Retina (tissue), 1 donor: ENCODE results near the gene ST7.
"Not testable (repeated sequence)": the region's sequence is repeated elsewhere in the genome, so short reads cannot be mapped to it uniquely, and the experiment has no call there.

Experiments
- DNase-seq: peaks from one replicate; pipeline ENCODE4 v3.0.0-alpha.2; 2016

Gene ST7

DNA sequence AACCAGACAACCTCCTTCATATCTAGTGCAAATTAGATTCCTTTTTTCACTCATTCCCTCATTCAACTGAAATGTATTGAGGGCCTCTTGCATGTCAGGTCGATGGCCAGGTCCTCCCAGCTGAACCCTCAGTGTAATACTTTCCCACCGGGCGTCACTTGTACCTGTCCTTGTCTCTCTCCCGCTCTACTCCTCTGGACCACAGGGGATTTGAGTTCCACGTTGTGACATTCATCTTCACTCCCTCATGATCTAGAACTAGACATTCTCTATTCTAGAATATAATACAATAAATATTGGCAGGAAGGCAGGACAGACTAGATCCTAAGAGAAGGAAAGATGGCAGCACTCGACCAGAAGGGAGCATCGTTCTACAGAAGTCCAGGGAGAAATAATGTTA is 285.6 kb downstream of the ST7 start:
- DNase-seq = no peak

DNA sequence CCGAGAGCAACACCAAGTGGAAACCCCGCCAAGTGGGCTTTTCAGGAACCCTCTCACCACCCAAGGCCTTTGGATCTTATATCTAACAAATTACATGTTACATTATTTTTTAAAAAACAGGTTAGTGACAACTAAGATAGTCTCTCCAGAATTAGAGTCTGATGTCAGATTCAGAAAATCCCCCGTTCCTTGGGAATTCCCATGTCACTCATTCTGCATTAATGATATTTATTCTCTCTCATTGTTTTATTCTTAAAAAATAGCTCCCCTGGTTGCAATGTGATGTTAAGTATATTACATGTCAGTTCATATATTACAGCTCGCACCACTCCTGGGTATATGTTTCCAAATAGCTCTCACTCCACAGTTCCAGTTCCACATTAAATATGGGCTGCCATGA is 287.8 kb downstream of the ST7 start:
- DNase-seq = no peak

- no peak for DNase-seq
These were observed 290.1 kb downstream of the ST7 start for GRCh38 chr7:117243390-117243789.

DNA sequence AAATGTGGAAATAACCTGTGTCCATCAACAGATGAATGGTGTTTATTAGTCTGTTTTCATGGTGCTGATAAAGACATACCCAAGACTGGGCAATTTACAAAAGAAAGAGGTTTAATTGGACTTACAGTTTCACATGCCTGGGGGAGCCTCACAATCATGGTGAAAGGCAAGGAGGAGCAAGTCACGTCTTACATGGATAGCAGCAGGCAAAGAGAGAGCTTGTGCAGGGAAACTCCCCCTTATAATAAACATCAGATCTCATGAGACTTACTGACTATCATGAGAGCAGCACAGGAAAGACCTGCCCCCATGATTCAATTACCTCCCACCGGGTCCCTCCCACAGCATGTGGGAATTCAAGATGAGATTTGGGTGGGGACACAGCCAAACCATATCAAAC is 292.4 kb downstream of the ST7 start:
- DNase-seq = not testable (repeated sequence)

GRCh38 chr7:117247809-117248208 is 294.5 kb downstream of the ST7 start:
- DNase-seq = no peak

DNA sequence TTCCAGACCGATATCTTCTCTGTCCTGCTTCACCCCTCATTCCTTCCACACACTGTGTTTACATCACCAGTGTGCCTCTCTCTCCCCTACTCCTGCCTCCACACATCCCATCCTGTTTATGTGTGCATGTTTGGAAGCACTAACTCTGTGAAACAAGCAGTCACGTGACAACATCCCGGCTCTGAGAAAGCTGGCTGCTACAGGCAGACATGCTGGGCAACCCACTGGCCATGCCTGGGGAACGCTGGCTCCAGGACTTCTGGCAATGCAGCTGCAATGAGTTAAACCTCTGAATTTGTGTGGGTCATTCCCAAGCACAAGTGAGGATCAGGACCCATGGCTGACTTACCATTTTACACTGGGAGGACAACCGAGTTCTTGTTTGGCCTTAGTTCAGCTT is 295.5 kb downstream of the ST7 start:
- DNase-seq = no peak

DNA sequence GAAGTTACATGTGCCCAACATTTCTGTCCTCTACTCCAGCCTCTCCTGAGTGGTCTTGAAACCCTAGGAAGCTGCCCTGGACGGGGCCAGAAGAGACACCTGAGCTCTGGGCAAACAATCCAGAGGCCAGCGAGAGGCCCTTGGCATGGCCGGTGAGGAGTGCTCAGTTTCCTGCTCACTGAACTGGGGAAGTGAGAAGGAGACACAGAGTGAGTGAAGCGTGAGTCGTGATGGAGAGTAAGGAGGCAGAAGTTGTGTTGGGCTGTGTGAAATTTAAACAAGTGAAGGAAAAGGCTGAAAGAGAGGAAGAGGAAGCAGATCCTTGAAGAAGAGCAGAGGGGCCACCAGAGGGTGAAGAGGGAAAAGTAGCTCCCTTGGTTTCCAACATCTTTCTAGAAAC is 296.4 kb downstream of the ST7 start:
- DNase-seq = no peak

GRCh38 chr7:117250245-117250644 is 296.9 kb downstream of the ST7 start:
- no peak for DNase-seq

DNA sequence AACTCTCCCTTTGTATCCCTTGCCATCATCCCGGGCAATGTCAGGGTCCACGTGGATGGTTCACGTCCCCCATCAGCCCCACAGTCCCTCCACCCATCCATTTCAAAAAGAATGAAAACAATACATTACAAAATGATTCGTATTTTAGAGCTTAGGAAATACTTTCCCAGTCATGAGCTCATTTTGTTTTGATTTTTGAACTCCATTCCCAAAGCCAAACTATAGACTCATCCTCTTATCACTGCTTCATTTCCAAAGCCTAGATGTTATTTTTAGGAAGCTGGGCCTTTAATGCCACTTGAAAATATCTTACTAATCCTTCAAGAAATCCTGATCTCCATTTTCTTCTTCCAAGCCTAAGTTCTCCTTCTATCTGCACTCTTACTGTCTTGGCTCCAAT is 297.5 kb downstream of the ST7 start:
- no peak for DNase-seq

DNA sequence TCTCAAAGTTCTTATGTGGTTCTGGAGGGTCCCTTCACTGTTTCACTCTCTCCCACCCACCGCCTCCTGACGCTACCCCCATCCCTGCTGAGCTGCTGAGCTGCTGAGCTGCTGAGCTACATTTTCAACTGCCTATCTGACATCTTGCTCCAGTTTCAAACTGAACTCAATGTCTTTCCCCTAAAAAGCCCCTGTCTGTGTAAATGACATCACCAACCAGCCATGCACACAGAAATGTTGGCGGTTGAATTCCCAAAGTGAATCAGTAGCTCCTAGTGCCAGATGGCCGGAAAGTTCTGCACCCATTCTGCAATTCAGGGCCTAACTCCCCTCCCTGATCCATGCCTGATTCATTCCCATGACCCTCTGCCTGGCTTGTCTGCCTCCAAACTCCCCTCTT is 298.4 kb downstream of the ST7 start:
- no peak for DNase-seq

GRCh38 chr7:117259615-117260014 is 306.3 kb downstream of the ST7 start:
- no peak for DNase-seq

GRCh38 chr7:117262546-117262945 is 309.2 kb downstream of the ST7 start:
- DNase-seq = no peak

- DNase-seq = no peak
These were observed 311.4 kb downstream of the ST7 start for GRCh38 chr7:117264716-117265115.

DNA sequence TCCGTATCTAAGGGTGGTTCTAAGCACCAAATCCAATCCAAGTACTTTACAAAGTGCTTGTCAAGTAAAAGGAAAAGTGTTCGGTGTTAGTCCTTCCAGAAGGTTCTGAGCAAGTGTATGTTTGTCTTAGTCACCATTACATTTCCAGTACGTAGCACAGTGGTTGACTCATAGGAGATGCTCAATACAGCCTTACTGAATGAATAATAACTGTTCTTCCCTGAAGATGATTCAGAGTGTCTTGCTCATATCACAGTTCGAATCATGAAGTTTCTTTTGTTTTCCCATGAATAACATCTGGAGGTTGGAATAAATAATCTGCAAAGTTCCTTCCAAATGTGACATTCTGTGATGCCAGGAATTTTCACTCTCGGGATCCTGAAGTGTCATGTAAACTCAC is 316.1 kb downstream of the ST7 start:
- no peak for DNase-seq

DNA sequence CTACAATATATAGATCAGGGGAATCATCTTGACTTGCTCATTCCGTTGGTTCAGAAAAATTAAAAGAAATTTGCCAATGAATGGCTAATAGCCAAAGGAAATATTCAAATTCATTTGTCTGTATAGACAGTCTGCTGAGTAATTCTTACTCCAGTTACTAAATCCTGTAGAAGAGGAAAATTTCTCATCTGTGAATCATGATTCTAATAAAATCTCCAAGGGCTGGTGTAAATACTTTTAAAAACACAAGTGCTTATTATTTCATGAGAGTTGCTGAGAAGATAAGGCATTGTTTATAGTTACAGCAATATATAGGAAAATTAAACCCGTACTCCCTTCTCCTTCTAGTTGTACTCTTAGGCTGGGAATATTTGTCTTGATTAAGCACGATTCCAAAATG is 316.6 kb downstream of the ST7 start:
- no peak for DNase-seq

DNA sequence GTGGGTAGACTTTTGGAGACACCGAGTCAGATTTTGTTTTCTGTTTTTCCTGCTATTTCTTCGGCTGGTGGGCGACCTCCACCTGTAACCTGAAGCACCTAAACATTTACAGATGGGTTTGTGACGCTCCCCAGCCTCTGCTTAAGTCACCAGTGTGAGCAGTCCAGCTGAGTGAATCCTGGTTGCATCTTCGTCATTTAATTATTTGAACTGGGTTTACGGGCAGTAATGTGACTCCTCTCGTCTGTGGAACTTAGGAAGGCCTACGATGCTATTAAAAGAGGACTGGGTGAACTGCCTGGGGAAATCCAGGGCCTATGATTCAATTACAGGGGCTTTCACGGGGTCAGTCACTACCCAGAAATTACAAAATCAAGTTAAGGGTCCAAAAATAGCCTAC is 317.1 kb downstream of the ST7 start:
- no peak for DNase-seq

DNA sequence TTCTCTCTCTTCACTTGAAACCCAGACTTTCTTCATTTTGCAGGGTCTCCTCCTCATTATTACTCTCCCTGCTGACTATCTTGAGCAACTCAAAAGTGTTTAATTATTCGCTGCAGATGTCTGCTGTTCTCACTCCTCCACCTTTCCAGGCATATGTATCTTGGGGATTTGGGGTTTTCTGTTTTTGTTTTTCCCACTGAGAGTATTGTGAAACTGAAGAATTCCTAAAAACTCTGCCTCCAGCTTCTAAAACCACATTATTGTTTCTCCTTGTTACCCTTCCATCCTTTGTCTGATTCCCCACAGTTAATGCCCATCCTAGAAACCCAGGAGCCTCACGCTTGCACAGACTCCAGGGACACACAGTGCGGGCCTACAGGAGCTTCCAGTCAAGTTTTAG is 318.3 kb downstream of the ST7 start:
- no peak for DNase-seq

DNA sequence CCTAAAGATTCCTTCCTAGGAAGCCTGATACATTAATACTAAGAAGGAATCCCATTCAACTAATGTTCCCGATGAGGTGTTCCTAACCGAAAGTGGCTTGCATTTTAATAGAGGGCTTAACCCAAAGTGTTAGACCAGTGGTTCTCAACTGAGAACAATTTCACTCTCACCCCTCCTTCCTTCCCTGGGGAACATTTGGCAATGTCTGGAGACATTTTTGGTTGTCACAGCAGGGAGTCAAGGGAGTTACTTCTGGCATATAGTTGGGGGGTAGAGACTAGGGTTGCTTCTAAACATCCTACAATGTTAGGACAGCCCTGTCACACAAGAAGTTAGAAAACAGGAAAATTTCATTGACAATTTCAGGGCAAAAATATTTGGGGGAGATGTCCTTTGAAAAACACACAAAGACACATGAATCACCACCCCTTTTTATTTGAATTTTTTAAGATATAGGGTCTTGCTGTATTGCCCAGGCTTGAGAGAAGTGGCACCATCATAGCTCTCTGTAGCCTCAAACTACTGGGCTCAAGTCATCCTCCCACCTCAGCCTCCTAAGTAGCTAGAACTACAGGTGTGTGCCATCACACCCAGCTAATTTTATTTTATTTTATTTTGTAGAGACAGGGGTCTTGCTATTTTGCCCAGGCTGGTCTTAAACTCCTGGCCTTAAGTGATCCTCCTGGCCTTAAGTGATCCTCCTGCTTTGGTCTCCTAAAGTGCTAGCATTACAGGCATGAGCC is 318.9 kb downstream of the ST7 start:
- DNase-seq = no peak

DNA sequence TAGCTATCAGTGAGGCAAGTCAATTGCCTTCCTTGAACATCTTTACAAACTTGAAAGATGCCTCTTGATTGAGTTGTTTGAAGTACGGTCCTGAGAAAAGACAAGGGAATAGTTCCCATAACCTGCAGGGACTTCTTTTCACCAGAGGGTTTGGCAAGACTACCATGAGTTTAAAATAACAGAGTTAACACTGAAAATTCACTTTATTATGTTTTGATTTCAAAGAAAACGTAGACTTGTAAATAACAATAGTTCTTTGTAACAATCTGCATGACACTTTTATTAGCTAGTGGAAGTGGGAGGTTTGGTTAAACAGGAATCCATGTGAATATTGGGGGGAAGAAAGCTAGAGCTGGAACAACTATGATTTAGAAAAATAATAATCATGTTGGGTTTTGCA is 320.0 kb downstream of the ST7 start:
- DNase-seq = no peak

- DNase-seq = peak; percentile 21
These were observed 320.5 kb downstream of the ST7 start for GRCh38 chr7:117273814-117274225.

DNA sequence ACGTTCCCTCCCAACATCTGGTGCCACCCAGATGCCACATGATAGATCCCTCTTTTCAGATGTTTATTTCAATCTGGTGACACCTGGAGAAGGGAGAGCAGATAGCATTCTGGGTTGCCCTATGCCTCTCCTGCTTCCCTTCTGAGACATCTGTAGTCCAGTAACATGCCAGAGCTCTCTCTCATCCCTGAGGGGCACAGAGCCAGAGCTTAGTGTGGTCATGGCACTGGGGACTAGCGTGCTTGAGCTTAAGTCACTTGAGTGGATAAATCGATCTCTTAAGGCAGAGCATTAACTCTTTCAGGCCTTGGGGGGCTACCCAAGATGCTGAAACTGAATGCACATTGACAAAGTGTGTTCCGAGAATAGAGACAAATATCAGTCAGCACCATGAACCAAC is 321.6 kb downstream of the ST7 start:
- no peak for DNase-seq

- DNase-seq = no peak
These were observed 324.3 kb downstream of the ST7 start for GRCh38 chr7:117277576-117277975.

DNA sequence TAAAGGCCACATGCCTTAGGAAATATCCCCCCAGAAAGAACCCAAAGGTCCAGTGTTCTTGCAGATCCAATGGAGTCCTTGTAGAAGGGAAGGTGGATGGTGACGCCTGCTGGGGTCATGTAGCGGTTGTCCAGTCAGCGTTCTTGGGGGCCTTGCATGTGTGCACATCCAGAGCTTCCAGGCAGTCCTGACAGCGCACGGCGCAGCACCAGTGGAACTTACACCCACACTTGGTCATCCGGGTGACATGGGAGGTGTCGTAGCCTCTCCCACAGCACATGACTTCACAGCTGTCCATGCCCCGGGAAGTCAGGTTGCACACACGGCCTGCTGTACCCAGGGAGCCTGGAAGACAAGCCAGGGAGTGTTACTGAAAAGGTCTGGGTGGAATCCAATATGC is 324.7 kb downstream of the ST7 start:
- no peak for DNase-seq

DNA sequence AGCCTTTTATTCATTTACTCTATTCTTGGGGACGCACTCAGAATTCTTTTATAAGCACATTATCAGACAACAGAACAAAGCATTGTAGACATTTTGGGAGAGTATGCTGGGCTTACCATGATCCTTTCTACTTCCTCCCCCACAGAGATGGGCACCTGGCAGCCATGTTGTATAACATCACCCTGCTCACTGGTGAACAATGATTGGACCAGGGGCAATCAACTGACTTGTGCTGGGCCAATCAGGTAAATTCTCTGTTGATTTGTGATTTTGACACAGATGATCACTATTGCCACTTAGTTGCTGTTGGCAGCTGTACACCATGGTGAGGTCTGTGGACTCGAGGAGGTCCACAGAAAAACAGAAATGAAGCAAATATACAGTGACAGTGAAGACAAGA is 325.9 kb downstream of the ST7 start:
- DNase-seq = no peak
